Activated T-cell treated with anti-CD3 and anti-CD28 coated beads, Interleukin-2, amount 50 U/mL, for 24 hours (primary cell): ENCODE measurements around the gene C1orf167.

ENCODE experiments used
- DNase-seq: peaks from one replicate; pipeline ENCODE4 v3.0.0-alpha.2; 2020
- H3K27ac Mint-ChIP-seq: 2 replicates; pipeline ENCODE4 v1.8.0; 2020; ENCODE audit warnings: mild to moderate bottlenecking, mixed read lengths
- H3K27me3 Mint-ChIP-seq: 2 replicates; pipeline ENCODE4 v1.8.0; 2020; ENCODE audit warnings: mixed read lengths
- H3K36me3 Mint-ChIP-seq: 2 replicates; pipeline ENCODE4 v1.8.0; 2020; ENCODE audit warnings: low read depth, mixed read lengths
- H3K4me1 Mint-ChIP-seq: 2 replicates; pipeline ENCODE4 v1.8.0; 2020; ENCODE audit warnings: low read depth, mixed read lengths
- H3K4me3 Mint-ChIP-seq: 2 replicates; pipeline ENCODE4 v1.8.0; 2020; ENCODE audit warnings: mild to moderate bottlenecking, moderate library complexity, mixed read lengths
- H3K9me3 Mint-ChIP-seq: 2 replicates; pipeline ENCODE4 v1.8.0; 2020; ENCODE audit warnings: mixed read lengths

C1orf167 gene

GRCh38 chr1:11729498-11730428, 32.2 kb upstream of the C1orf167 start:
- no peaks in the 10 kb centered on the region for H3K36me3 Mint-ChIP-seq
- H3K9me3 Mint-ChIP-seq, result no peaks in the 10 kb centered on the region
- H3K4me3 Mint-ChIP-seq, result no peak overlapping the region
- no peaks in the 10 kb centered on the region for H3K27me3 Mint-ChIP-seq
- peak overlapping the region; percentile 83 for H3K27ac Mint-ChIP-seq
- H3K4me1 Mint-ChIP-seq, result peaks cover 44% of the 10 kb centered on the region
- DNase-seq, result peak; percentile 43

- Mint-ChIP-seq H3K27me3 (no peaks in the 10 kb centered on the region), H3K4me3 (peak overlapping the region; percentile 59), H3K36me3 (no peaks in the 10 kb centered on the region), H3K27ac (peak overlapping the region; percentile 83), H3K4me1 (peaks cover 44% of the 10 kb centered on the region), H3K9me3 (no peaks in the 10 kb centered on the region)
- DNase-seq, result peak; percentile 41
Observed at GRCh38 chr1:11730429-11730891, 31.5 kb upstream of the C1orf167 start.

DNA sequence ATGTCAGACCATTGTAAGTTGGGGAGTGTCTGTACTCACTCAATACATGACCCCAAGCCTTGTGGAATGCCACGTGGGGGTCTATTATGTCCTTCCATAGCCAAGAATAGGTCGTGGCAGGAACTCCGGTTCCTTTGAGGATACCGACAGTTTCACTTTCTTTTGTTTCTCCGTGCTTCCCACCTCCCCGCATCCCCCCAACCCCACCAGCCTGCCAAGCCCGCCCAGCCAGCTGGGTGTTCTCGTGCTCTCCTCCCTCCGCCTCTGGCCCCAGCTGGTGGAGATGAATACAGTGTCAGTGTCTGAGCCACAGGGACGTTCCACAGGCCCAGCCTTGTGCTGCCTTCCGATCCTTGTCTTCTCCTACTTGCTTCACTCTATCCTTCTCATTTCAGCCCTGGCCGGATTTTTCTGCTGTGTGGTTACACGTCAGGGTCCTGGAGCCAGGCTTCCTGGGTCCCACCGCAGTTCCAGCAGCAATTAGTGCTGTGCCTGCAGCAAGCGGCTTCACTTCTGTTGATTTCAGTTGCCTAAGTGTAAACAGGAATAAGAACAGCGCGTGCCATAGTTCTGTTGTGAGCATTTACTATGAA, 30.2 kb upstream of the C1orf167 start:
- Mint-ChIP-seq H3K27me3 (no peaks in the 10 kb centered on the region), H3K27ac (peak overlapping the region; percentile 57), H3K4me3 (peak overlapping the region; percentile 55), H3K9me3 (no peaks in the 10 kb centered on the region), H3K4me1 (peaks cover 47% of the 10 kb centered on the region), H3K36me3 (peaks cover 5% of the 10 kb centered on the region)
- peak; percentile 45 for DNase-seq

DNA sequence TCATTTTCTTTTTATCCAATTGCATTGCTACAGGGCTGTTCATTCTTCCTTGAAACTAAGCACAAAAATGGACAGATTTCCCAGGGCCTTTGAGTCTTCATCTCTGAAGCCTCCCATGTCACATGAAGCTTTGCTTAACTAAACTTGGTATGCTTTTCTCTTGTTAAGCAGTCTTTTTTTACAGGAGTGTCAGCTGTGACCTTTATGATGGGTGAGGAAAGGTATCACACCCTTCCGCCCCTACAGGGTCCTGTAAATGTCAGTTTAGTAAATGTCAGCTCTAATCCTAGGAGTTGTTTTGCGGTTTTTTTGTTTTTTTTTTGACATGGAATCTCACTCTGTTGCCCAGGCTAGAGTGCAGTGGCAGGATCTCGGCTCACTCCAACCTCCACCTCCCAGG, 28.7 kb upstream of the C1orf167 start:
- Mint-ChIP-seq H3K4me1 (peaks cover 62% of the 10 kb centered on the region), H3K4me3 (no peak overlapping the region), H3K36me3 (peaks cover 5% of the 10 kb centered on the region), H3K9me3 (no peaks in the 10 kb centered on the region), H3K27me3 (no peaks in the 10 kb centered on the region), H3K27ac (no peak overlapping the region)
- no peak for DNase-seq

DNA sequence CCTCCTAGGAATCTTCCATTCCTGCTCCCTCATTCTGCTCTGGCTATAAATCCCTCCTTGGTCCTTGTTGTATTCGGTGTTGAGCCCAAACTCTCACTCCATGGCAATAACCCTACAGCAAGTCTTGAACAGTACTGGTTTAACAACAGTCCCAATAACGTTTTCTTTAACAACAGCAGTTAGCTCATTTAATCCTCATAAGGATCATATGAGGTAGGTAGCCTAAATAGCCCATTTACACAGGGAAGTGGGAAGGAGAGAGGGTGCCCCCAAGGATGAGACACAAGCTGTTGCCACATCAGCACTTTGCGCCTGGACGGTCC, 26.5 kb upstream of the C1orf167 start:
- no peaks in the 10 kb centered on the region for H3K27me3 Mint-ChIP-seq
- peak overlapping the region; percentile 96 for H3K4me3 Mint-ChIP-seq
- H3K36me3 Mint-ChIP-seq, result peaks cover 5% of the 10 kb centered on the region
- peak overlapping the region; percentile 93 for H3K27ac Mint-ChIP-seq
- no peak for DNase-seq
- H3K9me3 Mint-ChIP-seq, result no peaks in the 10 kb centered on the region
- peaks cover 59% of the 10 kb centered on the region for H3K4me1 Mint-ChIP-seq

GRCh38 chr1:11735854-11736745, 25.9 kb upstream of the C1orf167 start, which contains the start of gene AGTRAP:
Gene AGTRAP (plus strand): TSS chr1:11736136. CDS start chr1:11736209, 73 bp downstream.
- H3K4me3 Mint-ChIP-seq, result peak within 1 kb of the TSS; percentile 96
- no peaks in the 10 kb centered on the region for H3K9me3 Mint-ChIP-seq
- peak within 1 kb of the TSS; percentile 93 for H3K27ac Mint-ChIP-seq
- peaks cover 5% of the 10 kb centered on the region for H3K36me3 Mint-ChIP-seq
- DNase-seq, result peak; percentile 89
- no peaks in the 10 kb centered on the region for H3K27me3 Mint-ChIP-seq
- H3K4me1 Mint-ChIP-seq, result peaks cover 59% of the 10 kb centered on the region

GRCh38 chr1:11736746-11737639, 25.0 kb upstream of the C1orf167 start:
- H3K36me3 Mint-ChIP-seq, result peaks cover 5% of the 10 kb centered on the region
- H3K4me3 Mint-ChIP-seq, result peak overlapping the region; percentile 96
- H3K4me1 Mint-ChIP-seq, result peaks cover 60% of the 10 kb centered on the region
- no peaks in the 10 kb centered on the region for H3K27me3 Mint-ChIP-seq
- peak overlapping the region; percentile 59 for H3K27ac Mint-ChIP-seq
- DNase-seq, result peak; percentile 60
- H3K9me3 Mint-ChIP-seq, result no peaks in the 10 kb centered on the region

DNA sequence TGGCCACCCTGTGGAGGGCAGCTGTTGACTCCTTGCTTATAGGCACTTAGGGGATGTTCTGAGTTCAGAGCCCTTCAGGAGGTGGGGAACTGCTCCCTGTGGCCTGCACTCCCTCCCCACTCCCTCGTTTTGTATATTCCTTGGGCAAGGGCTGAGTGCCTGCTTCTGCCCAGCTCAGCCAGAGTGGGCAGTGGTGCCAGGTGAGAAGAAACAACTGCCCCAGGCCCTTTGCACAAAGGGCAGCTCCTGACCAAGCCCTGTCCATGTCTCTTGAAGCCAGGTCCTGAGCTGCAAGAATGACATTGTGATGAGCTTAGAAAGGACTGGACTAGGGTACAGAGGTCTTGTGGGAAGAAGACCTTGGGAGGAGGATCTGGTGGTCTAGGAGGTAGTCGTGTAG, 23.9 kb upstream of the C1orf167 start:
- no peak for DNase-seq
- H3K4me3 Mint-ChIP-seq, result no peak overlapping the region
- H3K27me3 Mint-ChIP-seq, result no peaks in the 10 kb centered on the region
- H3K27ac Mint-ChIP-seq, result peak overlapping the region; percentile 29
- H3K4me1 Mint-ChIP-seq, result peaks cover 62% of the 10 kb centered on the region
- peaks cover 5% of the 10 kb centered on the region for H3K36me3 Mint-ChIP-seq
- no peaks in the 10 kb centered on the region for H3K9me3 Mint-ChIP-seq

DNA sequence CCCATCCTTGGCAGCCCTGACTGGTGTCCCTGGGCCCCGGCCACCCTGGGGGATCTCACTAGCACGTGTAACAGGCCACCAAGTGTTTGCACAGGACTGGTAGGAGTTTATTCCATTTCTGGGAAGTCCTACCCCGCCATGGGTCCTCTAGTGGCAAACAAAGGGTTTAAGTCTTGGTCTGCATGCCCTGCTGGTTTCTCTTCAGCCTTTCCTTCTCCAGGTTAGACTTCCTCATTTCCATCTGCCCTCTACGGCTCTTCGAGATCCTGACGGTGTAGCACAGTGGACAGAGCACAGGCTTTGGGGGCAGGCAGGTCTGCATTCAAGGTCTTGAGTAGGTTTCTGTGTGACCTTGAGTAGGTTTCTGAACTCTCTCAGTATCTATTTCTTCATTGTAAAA, 23.2 kb upstream of the C1orf167 start:
- Mint-ChIP-seq H3K4me1 (peaks cover 60% of the 10 kb centered on the region), H3K4me3 (no peak overlapping the region), H3K27me3 (no peaks in the 10 kb centered on the region), H3K9me3 (no peaks in the 10 kb centered on the region), H3K27ac (no peak overlapping the region), H3K36me3 (peaks cover 5% of the 10 kb centered on the region)
- DNase-seq, result no peak

DNA sequence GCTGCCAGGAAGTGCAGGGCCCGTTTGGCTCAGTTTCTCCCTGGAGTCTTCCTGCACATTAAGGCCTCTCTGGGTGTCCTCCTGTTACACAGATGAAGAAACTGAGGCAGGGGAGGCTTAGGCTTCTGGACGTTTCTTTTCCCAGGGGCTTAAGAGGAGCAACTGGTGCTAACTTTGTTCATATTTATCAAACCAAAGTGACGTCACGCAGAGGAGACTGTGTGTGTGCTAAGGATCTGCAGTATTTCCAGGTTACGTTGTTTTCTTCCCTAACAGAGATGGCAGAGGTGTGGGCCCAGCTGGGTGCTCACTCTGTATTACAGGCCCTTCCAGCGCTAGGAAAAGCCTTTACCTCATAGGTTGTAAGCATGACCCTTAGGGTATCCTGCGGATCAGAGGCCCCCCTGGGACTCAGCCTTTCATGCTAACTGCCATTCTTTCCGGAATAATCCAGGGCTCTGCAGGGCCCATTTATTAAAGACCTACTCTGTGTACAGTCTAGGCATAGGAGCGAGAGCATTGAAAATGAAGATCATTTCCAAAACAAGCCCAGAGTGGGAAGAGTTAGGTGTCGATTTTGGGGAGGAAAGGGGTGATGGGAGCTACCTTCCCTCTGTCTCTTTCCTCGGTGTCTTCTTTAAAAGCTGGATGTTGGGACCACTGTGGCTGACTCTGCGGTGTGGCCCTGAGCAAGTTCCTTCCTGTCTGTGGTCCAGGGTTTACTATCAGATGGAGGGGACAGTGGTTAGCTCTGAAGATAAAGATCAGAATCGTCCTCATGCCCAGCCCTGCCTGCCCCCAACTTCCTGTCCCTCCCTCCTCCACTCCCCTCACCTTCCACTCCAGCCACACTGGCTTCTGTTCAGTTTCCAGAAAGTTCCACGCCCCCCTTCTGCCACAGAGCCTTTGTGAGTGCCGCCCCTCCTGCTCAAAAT, 21.5 kb upstream of the C1orf167 start:
- no peaks in the 10 kb centered on the region for H3K27me3 Mint-ChIP-seq
- H3K4me3 Mint-ChIP-seq, result no peak overlapping the region
- peak; percentile 42 for DNase-seq
- H3K36me3 Mint-ChIP-seq, result peaks cover 5% of the 10 kb centered on the region
- H3K4me1 Mint-ChIP-seq, result peaks cover 57% of the 10 kb centered on the region
- no peaks in the 10 kb centered on the region for H3K9me3 Mint-ChIP-seq
- peak overlapping the region; percentile 78 for H3K27ac Mint-ChIP-seq

DNA sequence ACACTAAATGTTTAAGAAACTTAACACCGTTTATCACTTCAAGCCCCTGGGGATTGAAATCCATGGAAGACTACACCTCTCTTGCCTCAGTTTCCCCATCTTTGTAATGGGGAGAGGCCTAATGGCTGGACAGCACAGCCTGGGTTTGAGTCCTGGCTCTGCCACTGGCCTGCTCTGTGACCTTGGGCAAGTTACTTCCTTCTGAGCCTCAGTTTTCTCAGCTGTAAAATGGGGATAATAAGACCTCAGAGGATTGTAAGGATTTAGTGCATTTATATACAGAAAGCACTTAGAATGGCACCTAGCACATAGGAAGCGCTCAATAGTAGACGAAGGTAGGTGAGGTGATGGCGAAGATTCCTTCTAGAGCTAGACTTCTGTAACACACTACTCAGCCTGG, 20.5 kb upstream of the C1orf167 start:
- Mint-ChIP-seq H3K4me1 (peaks cover 57% of the 10 kb centered on the region), H3K27me3 (no peaks in the 10 kb centered on the region), H3K27ac (peak overlapping the region; percentile 78), H3K9me3 (no peaks in the 10 kb centered on the region), H3K36me3 (peaks cover 8% of the 10 kb centered on the region), H3K4me3 (no peak overlapping the region)
- no peak for DNase-seq

- DNase-seq, result no peak
- Mint-ChIP-seq H3K27me3 (no peaks in the 10 kb centered on the region), H3K27ac (peak overlapping the region; percentile 45), H3K36me3 (peaks cover 11% of the 10 kb centered on the region), H3K4me3 (no peak overlapping the region), H3K4me1 (peaks cover 53% of the 10 kb centered on the region), H3K9me3 (no peaks in the 10 kb centered on the region)
Observed at GRCh38 chr1:11741919-11742558, 20.0 kb upstream of the C1orf167 start.
